GM12878 (cell line): ENCODE measurements around the gene HS3ST2. TPM values are rescaled to one million over a fixed set of nuclear protein-coding genes. Genes with fewer than 3 reads are reported as not detected.

ENCODE experiments used
- ATAC-seq: fragments of 200-7000 bp; cut with Tn5 transposase; 3 replicates; pipeline ENCODE4 v1.9.1; 2020; ENCODE audit warnings: mild to moderate bottlenecking, moderate library complexity
- BruUV-seq: library from RNA; stranded (reverse); fragments of 400-500 nt; replicated peaks from 2 replicates; lab custom pipeline; 2021; lab: Mats Ljungman, UMichigan
- CTCF ChIA-PET: fragments of 300-600 bp; sonication (Branson Sonifier 250); formaldehyde crosslinking; extraction: SDS; loops from one replicate; lab custom pipeline; 2021; ENCODE audit warnings: inconsistent platforms; lab: Yijun Ruan, JAX
- POLR2A ChIA-PET: fragments of 350-600 bp; formaldehyde crosslinking; extraction: SDS; loops from one replicate; lab custom pipeline; 2021; ENCODE audit warnings: inconsistent platforms; lab: Charles Lee
- RAD21 ChIA-PET: fragments of 300-600 bp; sonication (Branson Sonifier 250); formaldehyde crosslinking; loops from one replicate; lab custom pipeline; 2023; ENCODE audit warnings: antibody characterized with exemption; ENCODE audit not compliant: unreplicated experiment; lab: Charles Lee
- SMC1A ChIA-PET: fragments of 300-600 bp; sonication (Branson Sonifier 250); formaldehyde crosslinking; loops from one replicate; lab custom pipeline; 2023; ENCODE audit not compliant: unreplicated experiment, uncharacterized antibody; lab: Charles Lee
- DNase-seq: peaks from one replicate; pipeline ENCODE4 v3.0.0-alpha.2; 2011; ENCODE audit warnings: low read depth, low spot score
- FAIRE-seq: peaks from 3 replicates; lab custom pipeline; 2011; peaks lifted over from hg19 to GRCh38; lab: Jason Lieb, UNC
- H2AFZ ChIP-seq: 2 replicates; pipeline ENCODE4 v1.6.0; 2011; ENCODE audit warnings: low read depth, low read length, control low read depth; ENCODE audit not compliant: control insufficient read depth
- H3K27ac ChIP-seq: 2 replicates; pipeline ENCODE4 v1.5.1; 2011; ENCODE audit warnings: control low read depth; ENCODE audit not compliant: control insufficient read depth, insufficient read depth
- H3K27me3 ChIP-seq, 2 experiments: replicated peaks in 1 of 2; 2 replicates each; pipeline versions ENCODE4 v1.6.0 to v1.6.1; 2011; ENCODE audit warnings: low read length in 1 of 2; ENCODE audit not compliant: control insufficient read depth in 2 of 2, insufficient read depth in 2 of 2
- H3K36me3 ChIP-seq, 2 experiments: 2 replicates each; pipeline ENCODE4 v1.5.1; 2011; ENCODE audit warnings: low read length in 1 of 2; ENCODE audit not compliant: control insufficient read depth in 2 of 2, insufficient read depth in 2 of 2
- H3K4me1 ChIP-seq: 2 replicates; pipeline ENCODE4 v1.6.1; 2011; ENCODE audit warnings: mild to moderate bottlenecking, low read length, moderate library complexity, mixed read lengths; ENCODE audit not compliant: control insufficient read depth, insufficient read depth
- H3K4me2 ChIP-seq: 2 replicates; pipeline ENCODE4 v1.6.0; 2011; ENCODE audit warnings: control low read depth; ENCODE audit not compliant: control insufficient read depth, insufficient read depth
- H3K4me3 ChIP-seq: fragments of 200-600 bp; sonication (generic); 2 replicates; pipeline ENCODE4 v1.5.1; 2016
- H3K79me2 ChIP-seq: 2 replicates; pipeline ENCODE4 v1.6.0; 2011; ENCODE audit warnings: low read length; ENCODE audit not compliant: control insufficient read depth, insufficient read depth
- H3K9ac ChIP-seq: 2 replicates; pipeline ENCODE4 v1.8.0; 2011; ENCODE audit warnings: low read length, control low read depth, mixed read lengths; ENCODE audit not compliant: control insufficient read depth, insufficient read depth
- H3K9me3 ChIP-seq: replicated peaks from 3 replicates; pipeline ENCODE4 v1.5.1; 2011; ENCODE audit warnings: mild to moderate bottlenecking, low read length; ENCODE audit not compliant: control insufficient read depth, insufficient read depth
- H4K20me1 ChIP-seq: 2 replicates; pipeline ENCODE4 v1.6.0; 2011; ENCODE audit not compliant: control insufficient read depth, insufficient read depth
- BHLHE40 ChIP-seq, 2 experiments: fragments of 450-650 bp in 1 of 2; IDR thresholded peaks; 2 replicates each; pipeline ENCODE4 v1.6.1; 2011 to 2017; ENCODE audit warnings: low read depth in 2 of 2, borderline replicate concordance in 1 of 2, improper control_type of control experiment in 1 of 2, low read length in 1 of 2, mild to moderate bottlenecking in 1 of 2
- CHD2 ChIP-seq: IDR thresholded peaks from 2 replicates; pipeline ENCODE4 v1.6.1; 2011; ENCODE audit warnings: low read depth, low read length, improper control_type of control experiment, borderline replicate concordance
- FOXK2 ChIP-seq: fragments of 450-650 bp; IDR thresholded peaks from 2 replicates; pipeline ENCODE4 v1.6.1; 2017; ENCODE audit warnings: mild to moderate bottlenecking, moderate library complexity
- HDGF ChIP-seq: fragments of 450-650 bp; IDR thresholded peaks from 2 replicates; pipeline ENCODE4 v1.6.1; 2016; ENCODE audit warnings: antibody characterized with exemption
- MEF2B ChIP-seq: fragments of 450-650 bp; IDR thresholded peaks from 2 replicates; pipeline ENCODE4 v1.6.1; 2018; ENCODE audit warnings: mild to moderate bottlenecking, moderate library complexity; ENCODE audit not compliant: partially characterized antibody, poor library complexity, severe bottlenecking
- NR2C2 ChIP-seq: IDR thresholded peaks from 2 replicates; pipeline ENCODE4 v1.6.1; 2011; ENCODE audit warnings: borderline replicate concordance, low read depth; ENCODE audit not compliant: control insufficient read depth, insufficient read length
- POLR2A ChIP-seq: IDR thresholded peaks from 2 replicates; pipeline ENCODE4 v1.6.1; 2011; ENCODE audit warnings: low read depth, mild to moderate bottlenecking, low read length
- POU2F2 ChIP-seq: IDR thresholded peaks from 3 replicates; pipeline ENCODE4 v1.6.1; 2011; ENCODE audit warnings: low read depth, mild to moderate bottlenecking, low read length, borderline replicate concordance
- RAD51 ChIP-seq: fragments of 450-650 bp; IDR thresholded peaks from 2 replicates; pipeline ENCODE4 v1.6.1; 2016; ENCODE audit warnings: moderate library complexity, mild to moderate bottlenecking, inconsistent platforms
- RELA ChIP-seq: fragments of 450-650 bp; IDR thresholded peaks from 2 replicates; pipeline ENCODE4 v1.8.0; 2014; ENCODE audit warnings: borderline replicate concordance; ENCODE audit not compliant: partially characterized antibody
- SREBF1 ChIP-seq: IDR thresholded peaks from 2 replicates; pipeline ENCODE4 v1.6.1; 2012; ENCODE audit warnings: mild to moderate bottlenecking, low read length
- USF2 ChIP-seq: IDR thresholded peaks from 2 replicates; pipeline ENCODE4 v1.6.1; 2011; ENCODE audit warnings: low read depth, low read length, improper control_type of control experiment, borderline replicate concordance
- WGBS: methylation state at CpG from one replicate; pipeline ENCODE4 v1.1.6; 2016; ENCODE audit warnings: low lambda C conversion rate; ENCODE audit not compliant: insufficient replicate concordance, insufficient coverage; ENCODE audit errors: missing lambda C conversion rate; 5-methylcytosine and 5-hydroxymethylcytosine counted together
- in situ Hi-C: fragments of 300-500 bp; cut with MboI; formaldehyde crosslinking; loops from 9 replicates; pipeline ENCODE4 v1.14.3; 2018; ENCODE audit warnings: mixed read lengths
- intact Hi-C: fragments of 100-400 bp; cut with micrococcal nuclease; formaldehyde crosslinking; loops from one replicate; pipeline ENCODE4 v1.14.2; 2022; ENCODE audit not compliant: unreplicated experiment
- polyA plus RNA-seq, 11 experiments: library from polyadenylated mRNA; depleted of rRNA in 4 of 11; unstranded in 6 of 11; stranded (reverse) in 5 of 11; fragments of >200 nt; fragmentation: Nextera tagmentation in 4 of 11; fragmentation: Illumina TruSeq in 1 of 11; extraction: Ambion mirVana in 4 of 11; extraction: Trizol in 1 of 11; gene quantifications; 1 replicate in 1 of 11; 2 replicates in 10 of 11; pipeline versions ENCODE4 v1.2.1 to v1.2.3, GENCODE V29; 2011 to 2016; ENCODE audit warnings: inconsistent platforms in 2 of 11, missing spikeins in 2 of 11, low read depth in 1 of 11
- total RNA-seq, 4 experiments: library from RNA; depleted of rRNA in 3 of 4; stranded (reverse); fragments of >200 nt in 3 of 4; fragmentation: Illumina TruSeq in 1 of 4; extraction: Trizol in 1 of 4; gene quantifications; 2 replicates each; pipeline versions ENCODE4 v1.2.1 to v1.2.3, GENCODE V29; 2013 to 2021
- TF ChIP-seq, protein P1 (sequence below): fragments of 450-650 bp; IDR thresholded peaks from 2 replicates; pipeline ENCODE4 v1.6.1; 2016; ENCODE audit warnings: mild to moderate bottlenecking, moderate library complexity, borderline replicate concordance
- TF ChIP-seq, protein P2 (sequence below): fragments of 450-650 bp; formaldehyde crosslinking; IDR thresholded peaks from 2 replicates; pipeline ENCODE4 v1.4.0; 2022; ENCODE audit warnings: mild to moderate bottlenecking, moderate library complexity

The HS3ST2 gene
- total and polyA plus RNA-seq, 10 of the 15 experiments (the other 5 are each of a cell fraction or from before 2014, with no cell fraction given) = not detected

DNA sequence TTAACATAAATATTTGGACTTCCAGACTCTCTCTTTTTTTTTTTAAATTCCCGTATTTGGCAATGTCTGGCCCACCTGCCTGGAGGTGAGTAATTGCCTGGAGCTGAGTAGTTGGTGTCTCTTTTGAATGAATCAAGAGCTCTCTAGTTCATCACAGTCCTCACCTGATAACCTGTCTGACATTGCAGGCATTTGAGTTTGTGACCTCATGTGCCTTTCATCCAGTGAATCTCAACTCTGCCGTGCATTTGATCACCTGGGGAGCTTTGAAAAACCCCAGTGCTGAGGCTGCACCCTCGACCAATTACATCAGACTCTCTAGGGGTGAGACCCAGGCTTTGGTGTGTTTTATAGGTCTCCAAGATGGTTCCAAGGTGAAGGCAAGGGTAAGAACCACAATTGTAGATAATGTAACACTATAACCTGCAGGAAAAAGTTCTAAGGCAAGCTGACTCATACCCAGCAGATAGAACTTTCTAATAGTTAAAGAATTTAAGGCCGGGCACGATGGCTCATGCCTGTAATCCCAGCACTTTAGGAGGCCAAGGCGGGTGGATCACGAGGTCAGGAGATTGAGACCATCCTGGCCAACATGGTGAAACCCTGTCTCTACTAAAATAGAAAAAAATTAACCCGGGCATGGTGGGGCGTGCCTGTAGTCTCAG is 24.5 kb upstream of the HS3ST2 start (continued):
- TF ChIP-seq, protein P1, sequence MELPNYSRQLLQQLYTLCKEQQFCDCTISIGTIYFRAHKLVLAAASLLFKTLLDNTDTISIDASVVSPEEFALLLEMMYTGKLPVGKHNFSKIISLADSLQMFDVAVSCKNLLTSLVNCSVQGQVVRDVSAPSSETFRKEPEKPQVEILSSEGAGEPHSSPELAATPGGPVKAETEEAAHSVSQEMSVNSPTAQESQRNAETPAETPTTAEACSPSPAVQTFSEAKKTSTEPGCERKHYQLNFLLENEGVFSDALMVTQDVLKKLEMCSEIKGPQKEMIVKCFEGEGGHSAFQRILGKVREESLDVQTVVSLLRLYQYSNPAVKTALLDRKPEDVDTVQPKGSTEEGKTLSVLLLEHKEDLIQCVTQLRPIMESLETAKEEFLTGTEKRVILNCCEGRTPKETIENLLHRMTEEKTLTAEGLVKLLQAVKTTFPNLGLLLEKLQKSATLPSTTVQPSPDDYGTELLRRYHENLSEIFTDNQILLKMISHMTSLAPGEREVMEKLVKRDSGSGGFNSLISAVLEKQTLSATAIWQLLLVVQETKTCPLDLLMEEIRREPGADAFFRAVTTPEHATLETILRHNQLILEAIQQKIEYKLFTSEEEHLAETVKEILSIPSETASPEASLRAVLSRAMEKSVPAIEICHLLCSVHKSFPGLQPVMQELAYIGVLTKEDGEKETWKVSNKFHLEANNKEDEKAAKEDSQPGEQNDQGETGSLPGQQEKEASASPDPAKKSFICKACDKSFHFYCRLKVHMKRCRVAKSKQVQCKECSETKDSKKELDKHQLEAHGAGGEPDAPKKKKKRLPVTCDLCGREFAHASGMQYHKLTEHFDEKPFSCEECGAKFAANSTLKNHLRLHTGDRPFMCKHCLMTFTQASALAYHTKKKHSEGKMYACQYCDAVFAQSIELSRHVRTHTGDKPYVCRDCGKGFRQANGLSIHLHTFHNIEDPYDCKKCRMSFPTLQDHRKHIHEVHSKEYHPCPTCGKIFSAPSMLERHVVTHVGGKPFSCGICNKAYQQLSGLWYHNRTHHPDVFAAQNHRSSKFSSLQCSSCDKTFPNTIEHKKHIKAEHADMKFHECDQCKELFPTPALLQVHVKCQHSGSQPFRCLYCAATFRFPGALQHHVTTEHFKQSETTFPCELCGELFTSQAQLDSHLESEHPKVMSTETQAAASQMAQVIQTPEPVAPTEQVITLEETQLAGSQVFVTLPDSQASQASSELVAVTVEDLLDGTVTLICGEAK = no peak
- TF ChIP-seq BHLHE40 (IDR thresholded peaks at IDR 0.05; ENCODE audit: borderline replicate concordance in 1 of 2, low read depth in 2 of 2, low read length in 1 of 2) (no peak), CHD2 (no peak)

- Histone ChIP-seq H3K27me3 (no peaks in the 10 kb centered on the region), H3K4me2 (no peak overlapping the region), H3K27ac (no peak overlapping the region), H3K4me1 (no peaks in the 10 kb centered on the region), H3K36me3 (no peaks in the 10 kb centered on the region), H3K79me2 (no peaks in the 10 kb centered on the region), H4K20me1 (no peaks in the 10 kb centered on the region), H3K4me3 (no peak overlapping the region), H2AFZ (no peak overlapping the region), H3K9ac (no peak overlapping the region), H3K9me3 (no peaks in the 10 kb centered on the region; the same call in 2 of the 3 replicates)
- no peak for FAIRE-seq
- POLR2A ChIA-PET = no interaction called here
- intact Hi-C loops = no loop called here
- SMC1A ChIA-PET = no interaction called here
- CTCF ChIA-PET = no interaction called here
- in situ Hi-C loops = no loop called here
- no peak for DNase-seq
- ATAC-seq = no peak
- RAD21 ChIA-PET = no interaction called here
- WGBS = 24% methylated on average over 2 of the region's 2 CpGs
- no TSS peak for BruUV-seq
- no peak for TF ChIP-seq RELA
- no peak for TF ChIP-seq NR2C2
- TF ChIP-seq MEF2B = no peak
- TF ChIP-seq RAD51 = no peak
- no peak for TF ChIP-seq SREBF1
- TF ChIP-seq, protein P2, sequence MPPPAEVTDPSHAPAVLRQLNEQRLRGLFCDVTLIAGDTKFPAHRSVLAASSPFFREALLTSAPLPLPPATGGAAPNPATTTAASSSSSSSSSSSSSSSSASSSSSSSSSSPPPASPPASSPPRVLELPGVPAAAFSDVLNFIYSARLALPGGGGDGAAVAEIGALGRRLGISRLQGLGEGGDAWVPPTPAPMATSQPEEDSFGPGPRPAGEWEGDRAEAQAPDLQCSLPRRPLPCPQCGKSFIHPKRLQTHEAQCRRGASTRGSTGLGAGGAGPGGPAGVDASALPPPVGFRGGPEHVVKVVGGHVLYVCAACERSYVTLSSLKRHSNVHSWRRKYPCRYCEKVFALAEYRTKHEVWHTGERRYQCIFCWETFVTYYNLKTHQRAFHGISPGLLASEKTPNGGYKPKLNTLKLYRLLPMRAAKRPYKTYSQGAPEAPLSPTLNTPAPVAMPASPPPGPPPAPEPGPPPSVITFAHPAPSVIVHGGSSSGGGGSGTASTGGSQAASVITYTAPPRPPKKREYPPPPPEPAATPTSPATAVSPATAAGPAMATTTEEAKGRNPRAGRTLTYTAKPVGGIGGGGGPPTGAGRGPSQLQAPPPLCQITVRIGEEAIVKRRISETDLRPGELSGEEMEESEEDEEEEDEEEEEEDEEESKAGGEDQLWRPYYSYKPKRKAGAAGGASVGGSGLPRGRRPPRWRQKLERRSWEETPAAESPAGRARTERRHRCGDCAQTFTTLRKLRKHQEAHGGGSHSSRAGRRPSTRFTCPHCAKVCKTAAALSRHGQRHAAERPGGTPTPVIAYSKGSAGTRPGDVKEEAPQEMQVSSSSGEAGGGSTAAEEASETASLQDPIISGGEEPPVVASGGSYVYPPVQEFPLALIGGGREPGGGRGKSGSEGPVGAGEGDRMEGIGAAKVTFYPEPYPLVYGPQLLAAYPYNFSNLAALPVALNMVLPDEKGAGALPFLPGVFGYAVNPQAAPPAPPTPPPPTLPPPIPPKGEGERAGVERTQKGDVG (CRISPR knock-in tag) = no peak
- TF ChIP-seq FOXK2 = no peak
- no peak for TF ChIP-seq POU2F2
- TF ChIP-seq USF2 = no peak
- TF ChIP-seq POLR2A = no peak
- no peak for TF ChIP-seq HDGF
Observed at GRCh38 chr16:22797551-22797950, 16.4 kb upstream of the HS3ST2 start.
